ENCODE data around the gene STXBP5. TPM values are rescaled to one million over a fixed set of nuclear protein-coding genes. Genes with fewer than 3 reads are reported as not detected.

The STXBP5 gene
- total and polyA plus RNA-seq, 9 of the 15 experiments (the other 6 are each of a cell fraction or from before 2014, with no cell fraction given) = 23.3 to 172 (median 71.5) TPM

DNA sequence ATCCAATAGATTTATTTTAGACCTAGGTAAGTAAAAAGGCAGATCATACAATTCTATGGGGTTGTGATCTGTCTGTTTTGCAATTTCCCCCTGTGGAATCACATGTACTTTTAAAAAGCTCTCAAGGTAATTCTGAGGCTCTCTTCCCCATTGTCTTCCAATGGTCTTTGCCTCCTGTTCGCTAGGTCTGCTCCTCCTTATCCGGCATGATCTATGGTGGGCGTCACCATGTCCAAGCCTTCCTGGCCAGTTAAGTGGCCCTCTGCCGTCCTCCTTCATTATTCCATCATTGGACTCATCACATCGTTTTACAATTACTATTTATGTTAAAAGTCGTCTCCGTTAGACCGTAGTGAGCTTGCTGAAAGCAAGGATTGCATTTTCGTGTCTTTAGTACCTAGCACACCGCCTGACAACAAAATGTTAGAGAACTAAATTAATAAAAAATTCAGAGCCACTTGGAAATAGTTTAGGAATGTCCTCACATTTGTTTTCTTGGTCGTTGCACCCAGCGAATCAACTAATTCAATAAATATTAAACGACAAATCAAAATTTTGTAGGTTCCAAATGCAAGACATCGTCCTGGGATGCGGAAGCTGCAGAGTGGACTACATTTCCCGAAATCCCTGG lies 2.2 kb upstream of the STXBP5 start (continued):
- TF ChIP-seq HES1 (IDR thresholded peaks at IDR 0.05; ENCODE audit: low read depth) (no peak), SMAD4 (CRISPR knock-in tag; conservative IDR thresholded peaks at IDR 0.05) (0 out of 2 replicates have a peak, but pooled peaks have one; percentile 40), GATA2 (CRISPR knock-in tag; IDR thresholded peaks at IDR 0.05) (peak; percentile 84), POLR2AphosphoS2 (IDR thresholded peaks at IDR 0.05; ENCODE audit: low read length) (no peak), ZNF140 (CRISPR knock-in tag; IDR thresholded peaks at IDR 0.05) (no peak), CHD4 (IDR thresholded peaks at IDR 0.05; ENCODE audit: insufficient read depth, insufficient replicate concordance, low read depth, low read length, poor library complexity, severe bottlenecking) (no peak), PRDM10 (IDR thresholded peaks at IDR 0.05; ENCODE audit: partially characterized antibody) (peak; percentile 80), JUN (IDR thresholded peaks at IDR 0.05; ENCODE audit: borderline replicate concordance, low read depth, low read length) (peak; percentile 49; the same call in 1 of the 2 replicates), JUN (CRISPR knock-in tag; IDR thresholded peaks at IDR 0.05; ENCODE audit: borderline replicate concordance) (no peak), SMARCA4 (IDR thresholded peaks at IDR 0.05) (peak; percentile 74; the same call in 1 of the 2 replicates), NR2F6 (CRISPR knock-in tag; IDR thresholded peaks at IDR 0.05) (no peak), NELFE (IDR thresholded peaks at IDR 0.05; ENCODE audit: insufficient read depth, insufficient read length) (no peak), ZNF384 (IDR thresholded peaks at IDR 0.05; ENCODE audit: low read depth, low read length) (peak; percentile 15; the same call in 1 of the 2 replicates), CAMTA2 (CRISPR knock-in tag; conservative IDR thresholded peaks at IDR 0.05) (no peak), SIX5 (IDR thresholded peaks at IDR 0.05; ENCODE audit: borderline replicate concordance in 1 of 2, insufficient read depth in 1 of 2, low read depth in 1 of 2, low read length in 2 of 2) (peak in 1 of 2 experiments; percentile 83; a peak in 1 of 4 replicates), BACH1 (tag; IDR thresholded peaks at IDR 0.05) (peak; percentile 74)
- TF ChIP-seq, protein P1, sequence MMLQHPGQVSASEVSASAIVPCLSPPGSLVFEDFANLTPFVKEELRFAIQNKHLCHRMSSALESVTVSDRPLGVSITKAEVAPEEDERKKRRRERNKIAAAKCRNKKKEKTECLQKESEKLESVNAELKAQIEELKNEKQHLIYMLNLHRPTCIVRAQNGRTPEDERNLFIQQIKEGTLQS (IDR thresholded peaks at IDR 0.05) = peak; percentile 31; the same call in 1 of the 2 replicates
- TF ChIP-seq, protein P1 (CRISPR knock-in tag; conservative IDR thresholded peaks at IDR 0.05) = no peak; the same call in 1 of the 2 replicates
- TF ChIP-seq, protein P2, sequence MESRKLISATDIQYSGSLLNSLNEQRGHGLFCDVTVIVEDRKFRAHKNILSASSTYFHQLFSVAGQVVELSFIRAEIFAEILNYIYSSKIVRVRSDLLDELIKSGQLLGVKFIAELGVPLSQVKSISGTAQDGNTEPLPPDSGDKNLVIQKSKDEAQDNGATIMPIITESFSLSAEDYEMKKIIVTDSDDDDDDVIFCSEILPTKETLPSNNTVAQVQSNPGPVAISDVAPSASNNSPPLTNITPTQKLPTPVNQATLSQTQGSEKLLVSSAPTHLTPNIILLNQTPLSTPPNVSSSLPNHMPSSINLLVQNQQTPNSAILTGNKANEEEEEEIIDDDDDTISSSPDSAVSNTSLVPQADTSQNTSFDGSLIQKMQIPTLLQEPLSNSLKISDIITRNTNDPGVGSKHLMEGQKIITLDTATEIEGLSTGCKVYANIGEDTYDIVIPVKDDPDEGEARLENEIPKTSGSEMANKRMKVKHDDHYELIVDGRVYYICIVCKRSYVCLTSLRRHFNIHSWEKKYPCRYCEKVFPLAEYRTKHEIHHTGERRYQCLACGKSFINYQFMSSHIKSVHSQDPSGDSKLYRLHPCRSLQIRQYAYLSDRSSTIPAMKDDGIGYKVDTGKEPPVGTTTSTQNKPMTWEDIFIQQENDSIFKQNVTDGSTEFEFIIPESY (CRISPR knock-in tag; IDR thresholded peaks at IDR 0.05) = no peak

All from K562 (cell line).